Stimulated activated CD8-positive, alpha-beta memory T cell treated with anti-CD3 and anti-CD28 coated beads, Interleukin-12 subunit alpha, Interleukin-12 subunit beta, amount 100 ng/mL, for 24 hours (primary cell): Measurements from ENCODE around the gene SLC35B1.
"Not testable (repeated sequence)": the region's sequence is repeated elsewhere in the genome, so short reads cannot be mapped to it uniquely, and the experiment has no call there.

Experiments
- DNase-seq: peaks from one replicate; pipeline ENCODE4 v3.0.0-alpha.2; 2020; ENCODE audit errors: extremely low read depth

The SLC35B1 gene

DNA sequence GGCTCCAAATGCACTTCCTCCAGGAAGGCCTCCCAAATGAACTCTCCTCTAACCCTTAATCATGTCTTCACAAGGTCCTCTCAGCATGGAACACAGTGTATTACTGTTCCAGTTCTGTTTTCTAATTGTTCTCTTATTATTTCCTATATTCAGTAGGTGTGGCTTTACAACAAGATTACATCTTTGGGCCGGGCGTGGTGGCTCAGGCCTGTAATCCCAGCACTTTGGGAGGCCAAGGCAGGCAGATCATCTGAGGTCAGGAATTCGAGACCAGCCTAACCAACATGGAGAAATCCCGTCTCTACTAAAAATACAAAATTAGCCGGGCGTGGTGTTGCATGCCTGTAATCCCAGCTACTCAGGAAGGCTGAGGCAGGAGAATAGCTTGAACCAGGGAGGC lies 34.1 kb downstream of the SLC35B1 start:
- not testable (repeated sequence) for DNase-seq

DNA sequence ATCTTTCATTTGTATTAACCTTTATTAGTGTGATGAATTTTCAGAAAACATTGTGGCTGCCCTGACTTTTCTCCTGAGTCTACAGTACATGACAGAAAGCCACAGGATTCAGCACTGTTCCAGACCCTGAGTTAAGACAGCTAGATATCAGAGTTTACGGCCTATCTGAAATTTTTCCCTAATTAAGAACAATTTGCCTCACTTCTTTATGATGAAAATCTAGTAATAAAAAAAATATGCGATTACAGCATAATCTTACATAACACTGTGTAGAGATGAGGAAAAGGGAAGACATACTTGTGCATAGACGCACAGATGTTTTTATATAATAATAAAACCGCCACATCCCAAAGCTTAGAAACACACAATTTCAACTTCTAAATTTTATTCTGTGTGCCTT lies 37.1 kb downstream of the SLC35B1 start:
- DNase-seq = no peak

DNA sequence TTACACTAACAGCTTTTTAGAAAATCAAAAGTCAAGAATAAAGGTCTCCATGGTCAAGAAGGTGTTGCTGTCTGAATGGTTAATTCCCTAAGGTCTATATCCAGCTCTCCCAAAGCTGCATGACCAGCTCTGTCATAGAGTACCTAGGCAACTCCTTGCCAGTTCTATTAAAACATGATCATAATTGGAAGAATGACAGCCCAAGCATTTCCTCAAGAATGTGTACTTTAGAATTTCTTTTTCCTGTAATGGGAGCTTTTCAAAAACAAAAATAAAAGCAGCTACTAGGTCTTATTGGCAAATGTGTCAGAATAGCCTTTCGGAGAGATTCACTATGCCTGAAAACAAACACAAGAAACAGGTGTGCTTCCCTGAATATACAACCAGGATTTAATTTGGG lies 37.8 kb downstream of the SLC35B1 start:
- DNase-seq = no peak

DNA sequence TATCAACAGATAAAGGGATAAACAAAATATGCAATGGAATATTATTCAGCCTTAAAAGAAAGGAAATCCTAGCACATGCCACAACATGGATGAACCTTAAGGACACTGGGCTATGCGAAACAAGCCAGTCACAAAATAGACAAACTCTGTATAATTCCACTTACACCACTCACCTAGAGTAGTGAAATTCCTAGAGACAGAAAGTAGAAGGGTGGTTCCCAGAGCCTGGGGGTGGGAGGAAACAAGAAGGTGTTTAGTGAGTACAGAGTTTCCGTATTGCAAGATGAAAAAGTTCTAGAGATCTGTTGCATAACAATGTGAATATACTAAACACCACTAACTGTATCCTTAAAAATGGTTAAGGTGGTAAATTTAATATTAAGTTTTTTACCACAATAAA lies 39.9 kb downstream of the SLC35B1 start:
- no peak for DNase-seq

DNA sequence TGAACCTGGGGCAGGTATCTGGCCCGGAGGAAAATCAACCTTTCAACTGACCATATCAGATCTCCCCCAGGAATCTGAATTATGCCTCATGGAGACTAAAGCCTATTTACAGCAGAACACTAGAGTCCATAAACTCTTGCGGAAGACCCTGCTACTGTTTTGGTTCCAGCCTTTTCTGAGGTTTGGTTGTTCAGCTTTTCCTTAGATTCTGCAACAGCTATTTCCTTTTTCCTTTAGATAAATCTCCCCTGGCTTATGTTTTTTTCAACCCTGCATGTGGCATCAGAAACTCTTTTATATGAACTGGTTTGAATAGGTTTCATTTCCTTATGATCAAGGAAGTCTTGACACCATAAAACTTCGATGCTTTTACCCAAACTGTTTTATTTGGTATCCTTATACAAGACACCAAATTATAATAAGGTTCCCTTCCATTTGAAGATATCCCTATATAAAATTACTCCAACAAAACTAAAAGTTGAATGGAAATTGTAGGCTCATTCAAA lies 43.0 kb downstream of the SLC35B1 start:
- no peak for DNase-seq

DNA sequence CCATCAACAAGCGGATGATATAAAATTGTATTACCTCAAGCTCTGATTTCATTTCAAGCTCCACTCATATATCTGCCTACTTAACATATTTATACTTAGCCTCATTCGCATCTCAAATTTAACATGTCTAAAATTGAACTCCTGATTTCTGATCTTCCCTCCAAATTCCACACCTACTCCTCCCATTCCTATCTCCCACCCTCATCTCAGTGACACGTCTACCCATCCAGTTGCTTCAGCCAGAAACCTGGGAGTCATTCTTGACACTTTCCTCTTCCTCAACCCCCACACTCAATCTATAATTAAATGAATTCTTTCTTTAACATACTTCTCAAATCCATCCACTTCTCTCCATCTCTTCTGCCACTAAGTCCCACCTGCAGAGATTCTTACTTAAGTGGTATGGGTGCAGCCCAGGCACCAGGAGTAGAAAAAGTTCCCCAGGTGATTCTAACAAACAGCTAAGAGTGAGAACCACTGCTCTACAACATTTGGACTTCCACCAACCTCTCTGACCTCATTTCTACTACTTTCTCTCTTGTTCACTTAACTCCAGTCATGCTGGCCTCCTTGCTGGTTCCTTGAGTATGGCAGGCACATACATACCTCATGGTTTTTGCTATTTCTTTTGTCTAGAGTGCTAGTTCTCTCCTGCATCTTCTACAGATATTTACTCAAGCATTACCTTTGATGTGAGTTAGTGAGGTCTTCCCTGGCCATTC lies 47.9 kb downstream of the SLC35B1 start:
- no peak for DNase-seq

DNA sequence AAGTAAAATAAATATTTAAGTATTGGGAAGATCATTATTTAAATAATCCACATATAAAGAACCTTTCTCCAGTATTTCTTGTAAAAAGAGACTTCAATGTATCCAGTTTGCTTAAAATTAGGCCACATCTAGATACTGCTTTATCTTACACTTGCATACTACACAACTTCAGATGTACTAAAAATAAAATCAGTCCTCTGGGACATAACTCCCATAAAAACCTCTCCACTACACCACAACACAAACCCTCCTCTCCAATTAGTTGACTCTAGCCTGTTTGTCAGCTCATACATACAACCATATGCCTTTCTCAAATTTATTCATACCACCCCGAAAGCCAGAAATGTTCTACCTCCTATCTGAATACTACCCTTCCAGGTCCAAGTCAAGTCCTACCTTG lies 51.5 kb downstream of the SLC35B1 start:
- DNase-seq = no peak
